Suppressor macrophage treated with lipopolysaccharide for 1 hour (primary cell): ENCODE measurements around the gene DZIP1L.
"Not testable (repeated sequence)": the region's sequence is repeated elsewhere in the genome, so short reads cannot be mapped to it uniquely, and the experiment has no call there.

Experiments
- DNase-seq, 3 donors: peaks; one replicate each; pipeline ENCODE4 v3.0.0-alpha.2; 2020 to 2022

The DZIP1L gene

GRCh38 chr3:138114988-138115971 is at the start of gene DZIP1L:
DZIP1L (minus strand) TSS chr3:138115608; CDS start chr3:138103971, 11,637 bp downstream.
- peak; percentile 79 to 93 (median 87) for DNase-seq

GRCh38 chr3:138165061-138165460 is 49.7 kb upstream of the DZIP1L start:
- DNase-seq, result no peak

- no peak for DNase-seq
Measured at GRCh38 chr3:138157743-138158142, 42.3 kb upstream of the DZIP1L start.

GRCh38 chr3:138154534-138154933 is 39.1 kb upstream of the DZIP1L start:
- DNase-seq, result no peak

- peak in 2 of 3 donors; percentile 45 to 52 for DNase-seq
Measured at GRCh38 chr3:138148503-138148902, 33.1 kb upstream of the DZIP1L start.

- not testable (repeated sequence) for DNase-seq
Measured at GRCh38 chr3:138142181-138142580, 26.8 kb upstream of the DZIP1L start.

- DNase-seq, result no peak
Measured at GRCh38 chr3:138140940-138141339, 25.5 kb upstream of the DZIP1L start.

- peak in 2 of 3 donors; percentile 25 to 37 for DNase-seq
Measured at GRCh38 chr3:138139691-138140090, 24.3 kb upstream of the DZIP1L start.

- DNase-seq, result peak in 2 of 3 donors; percentile 9 to 31
Measured at GRCh38 chr3:138137861-138138260, 22.5 kb upstream of the DZIP1L start.

- peak; percentile 39 to 60 (median 54) for DNase-seq
Measured at GRCh38 chr3:138136201-138136600, 20.8 kb upstream of the DZIP1L start.

- no peak for DNase-seq
Measured at GRCh38 chr3:138135833-138136194, 20.4 kb upstream of the DZIP1L start.

- peak; percentile 39 to 73 (median 68) for DNase-seq
Measured at GRCh38 chr3:138135146-138135832, 19.9 kb upstream of the DZIP1L start.

- DNase-seq, result no peak
Measured at GRCh38 chr3:138132239-138132638, 16.8 kb upstream of the DZIP1L start, which contains the start of gene A4GNT. A4GNT (minus strand) TSS chr3:138132390; CDS start chr3:138131256, 1,134 bp downstream.

- DNase-seq, result peak in 1 of 3 donors; percentile 20
Measured at GRCh38 chr3:138127636-138128365, 12.4 kb upstream of the DZIP1L start.

- peak; percentile 77 to 86 (median 78) for DNase-seq
Measured at GRCh38 chr3:138125548-138126221, 10.3 kb upstream of the DZIP1L start.

- DNase-seq, result peak; percentile 54 to 90 (median 89)
Measured at GRCh38 chr3:138124706-138125355, 9.4 kb upstream of the DZIP1L start.

- DNase-seq, result peak; percentile 24 to 44 (median 34)
Measured at GRCh38 chr3:138124188-138124587, 8.8 kb upstream of the DZIP1L start.

- no peak for DNase-seq
Measured at GRCh38 chr3:138119423-138119766, 4.0 kb upstream of the DZIP1L start.

- peak; percentile 70 to 76 (median 71) for DNase-seq
Measured at GRCh38 chr3:138118612-138119422, 3.4 kb upstream of the DZIP1L start.

GRCh38 chr3:138114431-138114918 is 933 bp downstream of the DZIP1L start:
- no peak for DNase-seq

GRCh38 chr3:138113326-138113725 is 2.1 kb downstream of the DZIP1L start:
- DNase-seq, result no peak
